Duodenal mucosa (tissue), 2 donors: ENCODE data around the gene BATF3.
"Not testable (repeated sequence)": the region's sequence is repeated elsewhere in the genome, so short reads cannot be mapped to it uniquely, and the experiment has no call there.

ENCODE experiments used
- H3K27ac ChIP-seq: one replicate; pipeline ENCODE4 v1.7.0; 2013; ENCODE audit warnings: low read depth, low read length
- H3K27me3 ChIP-seq, 2 donors: one replicate each; pipeline ENCODE4 v1.7.0; 2013; ENCODE audit warnings: low read length in 2 of 2, control low read depth in 1 of 2; ENCODE audit not compliant: insufficient read depth in 2 of 2, control insufficient read depth in 1 of 2
- H3K36me3 ChIP-seq, 2 donors: one replicate each; pipeline ENCODE4 v1.7.0; 2013; ENCODE audit warnings: low read length in 2 of 2, control low read depth in 1 of 2; ENCODE audit not compliant: insufficient read depth in 2 of 2, control insufficient read depth in 1 of 2
- H3K4me1 ChIP-seq, 2 donors: one replicate each; pipeline ENCODE4 v1.7.0; 2013; ENCODE audit warnings: low read length in 2 of 2, control low read depth in 1 of 2; ENCODE audit not compliant: insufficient read depth in 2 of 2, control insufficient read depth in 1 of 2
- H3K4me3 ChIP-seq, 2 donors: one replicate each; pipeline ENCODE4 v1.7.0; 2013; ENCODE audit warnings: low read length in 2 of 2, low read depth in 1 of 2
- H3K9ac ChIP-seq, 2 donors: one replicate each; pipeline ENCODE4 v1.7.0; 2013; ENCODE audit warnings: low read length in 2 of 2, low read depth in 1 of 2
- H3K9me3 ChIP-seq, 2 donors: one replicate each; pipeline ENCODE4 v1.7.0; 2013; ENCODE audit warnings: low read length in 2 of 2, control low read depth in 1 of 2; ENCODE audit not compliant: control insufficient read depth in 1 of 2

BATF3 gene

DNA sequence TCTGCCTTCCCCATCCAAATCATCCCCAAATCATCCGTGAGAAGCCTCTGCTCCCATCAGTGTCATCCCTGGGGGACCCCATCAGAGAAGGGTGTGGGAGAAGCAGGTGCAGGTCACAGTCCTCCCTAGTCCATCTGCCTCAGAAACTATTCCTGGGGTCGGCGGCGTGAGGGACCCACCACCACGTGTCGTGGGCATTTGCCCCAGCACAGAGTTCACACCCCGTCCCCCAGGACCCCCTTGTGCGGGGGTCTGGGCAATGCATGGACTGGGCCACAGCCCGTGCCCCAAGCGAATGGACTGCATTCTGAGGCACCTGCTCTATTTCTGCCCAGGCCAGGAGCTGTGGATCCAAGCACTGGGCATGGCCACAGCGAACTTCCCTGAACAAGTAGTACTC is 52.6 kb downstream of the BATF3 start:
- Histone ChIP-seq H3K27me3 (no peaks in the 10 kb centered on the region), H3K27ac (no peak overlapping the region), H3K4me3 (no peak overlapping the region)

DNA sequence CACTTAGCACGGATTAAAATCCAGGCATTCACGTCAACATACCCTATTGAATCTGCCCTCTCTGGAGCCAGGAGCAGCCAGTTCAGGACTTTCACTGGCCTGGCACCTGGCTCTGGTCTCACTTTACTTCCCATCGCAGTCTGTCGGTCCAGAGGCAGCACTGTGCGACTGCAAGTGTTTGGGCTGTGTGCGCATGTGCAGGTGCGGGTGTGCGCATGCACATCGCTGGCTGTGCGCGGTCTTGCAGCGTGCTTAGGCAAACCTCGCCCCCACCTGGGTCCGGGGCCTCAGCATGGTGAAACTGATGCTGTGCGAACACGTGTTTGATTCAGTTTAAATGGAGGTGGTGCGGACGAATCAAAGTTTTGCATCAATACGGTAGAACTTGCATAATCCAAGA is 53.1 kb downstream of the BATF3 start:
- Histone ChIP-seq H3K9ac (no peak overlapping the region), H3K9me3 (no peaks in the 10 kb centered on the region), H3K4me1 (peaks cover 0 to 6% of the 10 kb centered on the region in 2 donors), H3K36me3 (no peaks in the 10 kb centered on the region), H3K4me3 (no peak overlapping the region), H3K27ac (no peak overlapping the region), H3K27me3 (no peaks in the 10 kb centered on the region)

More for the DNA sequence above, 52.6 kb downstream of the BATF3 start:
- peaks cover 0 to 6% of the 10 kb centered on the region in 2 donors for H3K4me1 ChIP-seq
- no peak overlapping the region for H3K9ac ChIP-seq
- H3K9me3 ChIP-seq: no peaks in the 10 kb centered on the region
- no peaks in the 10 kb centered on the region for H3K36me3 ChIP-seq

DNA sequence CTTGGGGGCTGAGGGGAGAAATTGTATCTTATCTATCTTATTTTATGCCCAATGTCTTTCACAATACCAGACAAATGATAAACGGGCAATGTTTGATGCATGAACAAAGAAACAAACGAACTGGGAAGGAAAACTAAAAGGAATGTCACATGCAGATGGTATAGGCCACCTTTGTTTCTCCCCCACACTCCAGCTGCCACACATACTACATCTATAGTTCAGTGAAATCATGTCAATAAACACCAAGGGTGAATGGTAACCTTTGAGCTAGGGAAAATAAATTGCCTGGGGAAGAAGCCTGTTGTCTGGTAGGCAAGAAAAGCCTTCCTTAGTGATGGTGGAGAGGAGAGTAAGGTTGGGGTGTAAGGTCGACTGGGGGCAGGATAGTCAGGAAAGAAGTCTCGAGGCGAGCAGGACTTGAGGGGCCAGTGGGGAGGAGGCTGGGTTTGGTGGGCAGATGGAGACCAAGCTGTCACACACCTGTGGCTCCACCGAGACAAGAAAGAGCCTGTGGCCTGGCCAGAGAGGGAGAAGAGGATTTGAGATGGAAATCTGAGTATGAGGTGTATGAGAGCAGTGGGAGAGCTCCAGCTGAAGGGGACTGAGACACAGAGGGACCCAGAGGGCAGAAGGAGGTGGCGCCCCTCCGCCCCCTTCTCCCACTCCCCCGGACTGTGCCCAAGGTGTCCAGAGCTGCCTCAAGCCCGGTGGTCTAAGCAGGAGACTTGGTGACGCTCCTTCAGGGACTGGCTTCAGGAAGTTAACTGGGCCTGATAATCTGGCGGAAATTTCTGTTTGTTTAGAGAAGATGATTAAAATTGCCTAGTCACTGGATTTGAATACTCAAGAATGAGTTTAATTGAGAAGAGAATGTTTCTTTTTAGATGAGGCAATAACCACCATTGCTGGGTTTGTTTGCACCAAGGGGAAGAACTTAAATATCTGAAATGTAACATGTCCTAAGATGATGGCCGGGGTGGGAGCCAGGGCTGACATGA is 53.8 kb downstream of the BATF3 start:
- no peaks in the 10 kb centered on the region for H3K27me3 ChIP-seq

DNA sequence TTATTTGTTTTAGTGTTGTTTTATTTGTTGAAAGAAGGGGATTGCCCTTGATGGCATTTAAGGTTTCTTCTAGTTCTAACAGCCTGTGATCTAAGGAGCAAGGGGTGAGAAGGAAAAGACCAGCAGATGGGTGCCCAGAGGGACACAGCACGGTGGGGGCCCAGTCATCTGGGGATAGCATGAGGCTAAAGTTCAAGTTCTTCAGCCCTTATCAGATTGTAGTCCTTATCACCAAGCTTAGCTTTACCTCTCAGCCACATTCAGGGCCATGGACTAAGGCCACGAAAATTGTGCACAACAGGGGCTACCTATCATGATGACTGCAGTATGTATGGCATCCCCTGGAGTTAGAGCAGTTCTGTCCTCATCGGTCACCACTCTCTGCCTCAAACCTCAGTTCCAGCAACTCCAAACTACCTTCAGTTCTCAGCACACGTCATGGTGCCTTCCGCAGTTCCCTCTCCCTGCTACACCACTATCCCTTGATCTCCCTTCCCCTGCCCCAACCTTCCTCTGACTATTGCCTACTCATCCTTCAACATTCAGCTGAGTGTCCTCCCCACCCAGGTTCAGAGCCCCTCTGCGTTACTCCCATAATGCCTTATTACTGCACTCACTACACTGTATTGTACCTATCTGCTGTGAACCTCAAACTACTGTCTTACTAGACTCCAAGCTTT is 54.6 kb downstream of the BATF3 start:
- H3K9me3 ChIP-seq: peaks cover 0 to 3% of the 10 kb centered on the region in 2 donors
- no peak overlapping the region for H3K9ac ChIP-seq
- H3K27me3 ChIP-seq: no peaks in the 10 kb centered on the region
- H3K36me3 ChIP-seq: no peaks in the 10 kb centered on the region
- H3K4me1 ChIP-seq: peaks cover 0 to 6% of the 10 kb centered on the region in 2 donors
- H3K27ac ChIP-seq: no peak overlapping the region
- H3K4me3 ChIP-seq: no peak overlapping the region

More for the DNA sequence above, 53.8 kb downstream of the BATF3 start:
- Histone ChIP-seq H3K27ac (no peak overlapping the region), H3K9me3 (no peaks in the 10 kb centered on the region), H3K9ac (no peak overlapping the region), H3K36me3 (no peaks in the 10 kb centered on the region), H3K4me3 (no peak overlapping the region), H3K4me1 (peaks cover 0 to 6% of the 10 kb centered on the region in 2 donors)

DNA sequence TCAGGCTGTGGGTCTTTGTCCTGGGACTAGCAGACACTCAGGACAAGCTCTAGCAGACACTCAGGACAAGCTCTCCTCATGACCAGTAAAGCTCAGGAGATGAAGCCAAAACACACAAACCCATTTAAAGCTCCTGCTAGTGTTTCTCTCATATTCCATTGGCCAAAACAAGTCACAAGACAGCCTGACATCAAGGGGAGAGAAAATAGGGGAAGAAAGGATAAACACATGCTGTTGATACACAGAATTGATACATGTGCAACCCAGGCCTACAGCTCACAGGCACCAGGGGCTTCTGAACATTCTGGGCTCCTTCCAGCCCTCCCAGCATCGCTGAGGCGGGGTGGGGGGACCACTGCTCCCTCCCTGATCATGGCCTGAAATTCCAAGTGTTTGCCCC is 55.8 kb downstream of the BATF3 start:
- no peak overlapping the region for H3K27ac ChIP-seq

DNA sequence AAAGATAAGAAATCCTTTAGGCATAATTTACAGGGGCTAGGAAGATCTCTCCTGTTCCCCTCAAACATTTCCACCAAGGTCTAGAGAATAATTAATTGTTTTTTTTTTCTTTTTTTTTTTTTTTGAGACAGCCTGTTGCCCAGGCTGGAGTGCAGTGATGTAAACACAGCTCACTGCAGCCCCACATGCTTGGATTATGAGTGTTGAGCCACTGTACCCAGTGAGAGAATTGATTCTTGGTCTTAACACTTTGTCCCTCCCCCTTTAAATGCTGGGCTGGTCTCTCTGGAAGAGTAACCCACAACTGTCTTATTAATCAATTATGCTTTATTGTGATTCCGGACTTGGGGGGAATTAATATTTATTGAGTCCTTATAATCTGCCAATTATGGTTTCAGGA is 57.7 kb downstream of the BATF3 start:
- H3K27ac ChIP-seq: no peak overlapping the region
- no peaks in the 10 kb centered on the region for H3K36me3 ChIP-seq
- no peaks in the 10 kb centered on the region for H3K27me3 ChIP-seq
- H3K4me1 ChIP-seq: peaks cover 3 to 8% of the 10 kb centered on the region in 2 donors
- H3K4me3 ChIP-seq: no peak overlapping the region
- H3K9me3 ChIP-seq: peaks cover 0 to 3% of the 10 kb centered on the region in 2 donors
- H3K9ac ChIP-seq: no peak overlapping the region

More for the DNA sequence above, 55.8 kb downstream of the BATF3 start:
- Histone ChIP-seq H3K4me1 (peaks cover 0 to 6% of the 10 kb centered on the region in 2 donors), H3K36me3 (no peaks in the 10 kb centered on the region), H3K9me3 (peaks cover 0 to 3% of the 10 kb centered on the region in 2 donors), H3K27me3 (no peaks in the 10 kb centered on the region), H3K4me3 (no peak overlapping the region), H3K9ac (no peak overlapping the region)

DNA sequence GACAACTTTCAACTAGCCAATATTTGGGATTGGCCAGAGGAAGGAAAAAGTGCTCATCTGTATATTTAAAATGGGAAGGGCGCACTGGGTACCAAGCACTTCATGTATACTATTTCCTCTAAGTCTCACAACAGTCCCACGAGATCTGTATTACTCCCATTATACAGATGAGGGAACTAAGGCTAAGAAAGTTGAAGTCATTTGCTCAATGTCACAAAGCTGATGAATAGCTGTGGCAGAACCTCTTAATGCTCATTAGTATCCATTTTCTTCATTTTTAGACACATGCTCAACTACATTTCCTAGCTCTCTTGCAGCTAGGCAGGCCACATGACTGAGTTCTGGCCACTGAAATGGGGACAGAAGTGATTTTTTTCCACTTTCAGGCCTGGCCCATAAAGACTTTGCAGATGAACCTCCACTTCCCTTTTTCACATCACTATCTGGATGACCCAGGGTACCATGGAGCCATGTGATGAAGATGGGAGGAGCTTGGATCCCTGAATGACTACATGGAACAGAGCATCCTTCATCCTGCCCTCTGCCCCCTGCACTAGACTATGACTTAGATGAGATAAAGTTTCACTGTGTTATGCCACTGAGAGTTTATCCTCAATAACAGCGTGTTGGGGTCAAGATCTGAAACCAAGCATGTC is 59.3 kb downstream of the BATF3 start:
- H3K9me3 ChIP-seq: peaks cover 0 to 3% of the 10 kb centered on the region in 2 donors
- no peak overlapping the region for H3K27ac ChIP-seq
- no peak overlapping the region for H3K9ac ChIP-seq
- no peaks in the 10 kb centered on the region for H3K27me3 ChIP-seq
- H3K4me1 ChIP-seq: peaks cover 15 to 23% of the 10 kb centered on the region in 2 donors
- H3K36me3 ChIP-seq: no peaks in the 10 kb centered on the region
- H3K4me3 ChIP-seq: no peak overlapping the region

DNA sequence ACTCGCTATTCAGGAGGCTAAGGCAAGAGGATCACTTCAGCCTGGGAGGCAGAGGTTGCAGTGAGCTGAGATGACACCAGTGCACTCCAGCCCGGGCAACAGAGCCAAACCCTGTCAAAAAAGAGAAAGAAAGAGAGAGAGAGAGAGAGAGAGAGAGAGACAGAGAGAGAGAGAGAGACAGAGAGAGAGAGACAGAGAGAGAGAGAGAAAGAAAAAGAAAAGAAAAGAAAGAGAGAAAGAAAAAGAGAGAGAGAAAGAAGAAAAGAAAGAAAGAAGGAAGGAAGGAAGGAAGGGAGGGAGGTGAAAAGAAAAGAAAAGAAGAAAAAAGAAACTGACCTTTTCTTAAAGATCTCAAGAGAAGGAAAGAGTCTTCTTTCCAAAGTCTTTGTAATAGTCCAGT is 60.1 kb downstream of the BATF3 start:
- H3K27ac ChIP-seq, H3K27me3 ChIP-seq, H3K9me3 ChIP-seq, H3K36me3 ChIP-seq, H3K4me3 ChIP-seq, H3K9ac ChIP-seq: not testable (repeated sequence)
- peaks cover 15 to 18% of the 10 kb centered on the region in 2 donors for H3K4me1 ChIP-seq

DNA sequence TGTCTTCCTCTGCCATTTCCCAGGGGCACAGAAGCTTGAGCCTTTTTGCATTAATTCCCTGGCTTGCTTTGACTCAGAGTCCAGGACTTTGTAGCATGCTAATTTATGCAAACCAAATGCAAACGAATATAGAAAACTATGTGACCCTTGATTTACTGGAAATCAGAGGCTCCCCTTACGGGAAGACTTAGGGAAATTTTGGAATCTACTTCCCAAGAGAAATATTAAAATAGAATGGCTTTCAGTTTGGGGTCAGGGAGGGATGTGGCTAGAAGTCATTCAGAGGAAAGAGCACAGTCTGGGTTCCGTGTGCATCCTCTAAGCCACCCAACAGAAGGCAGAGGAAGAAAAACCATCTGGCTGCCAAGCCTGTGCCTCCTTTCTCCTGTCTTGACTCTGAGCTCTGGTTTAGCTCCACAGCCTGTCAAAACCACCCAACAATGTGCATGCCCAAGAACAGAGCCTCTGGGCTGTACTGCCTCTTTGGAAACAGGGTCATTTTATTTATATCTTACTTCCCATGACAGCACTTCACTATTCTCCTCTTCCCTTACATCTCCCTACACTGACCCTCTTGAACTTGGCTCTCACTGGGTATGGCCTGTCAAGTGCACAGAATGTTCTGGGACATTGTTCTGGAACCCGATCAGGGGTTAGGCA is 61.0 kb downstream of the BATF3 start:
- no peak overlapping the region for H3K27ac ChIP-seq
- no peak overlapping the region for H3K9ac ChIP-seq

More for the DNA sequence above, 61.0 kb downstream of the BATF3 start:
- no peak overlapping the region for H3K4me3 ChIP-seq
- peaks cover 0 to 3% of the 10 kb centered on the region in 2 donors for H3K9me3 ChIP-seq
- no peaks in the 10 kb centered on the region for H3K27me3 ChIP-seq
- peaks cover 15 to 18% of the 10 kb centered on the region in 2 donors for H3K4me1 ChIP-seq
- no peaks in the 10 kb centered on the region for H3K36me3 ChIP-seq
